ENCODE data around the gene SPATS2L.

DNA sequence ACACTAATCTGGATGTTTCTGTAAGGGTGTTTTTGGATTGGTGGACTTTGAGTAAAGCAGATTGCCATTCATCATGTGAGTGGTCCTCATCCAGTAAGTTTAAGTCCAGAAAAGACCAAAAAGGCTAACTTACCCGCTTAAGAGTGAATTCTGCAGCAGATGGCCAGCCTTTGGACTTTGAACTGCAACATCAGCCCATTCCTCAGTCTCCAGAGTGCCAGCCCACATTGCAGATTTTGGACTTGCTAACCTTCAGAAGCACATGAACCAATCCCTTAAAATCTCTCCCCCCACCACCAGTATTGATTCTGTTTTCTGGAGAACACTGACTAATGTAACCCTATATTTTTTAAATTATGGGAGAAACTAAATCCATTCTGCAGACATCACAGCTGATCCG, 30.0 kb upstream of the SPATS2L start:
- TF ChIP-seq, protein P1, sequence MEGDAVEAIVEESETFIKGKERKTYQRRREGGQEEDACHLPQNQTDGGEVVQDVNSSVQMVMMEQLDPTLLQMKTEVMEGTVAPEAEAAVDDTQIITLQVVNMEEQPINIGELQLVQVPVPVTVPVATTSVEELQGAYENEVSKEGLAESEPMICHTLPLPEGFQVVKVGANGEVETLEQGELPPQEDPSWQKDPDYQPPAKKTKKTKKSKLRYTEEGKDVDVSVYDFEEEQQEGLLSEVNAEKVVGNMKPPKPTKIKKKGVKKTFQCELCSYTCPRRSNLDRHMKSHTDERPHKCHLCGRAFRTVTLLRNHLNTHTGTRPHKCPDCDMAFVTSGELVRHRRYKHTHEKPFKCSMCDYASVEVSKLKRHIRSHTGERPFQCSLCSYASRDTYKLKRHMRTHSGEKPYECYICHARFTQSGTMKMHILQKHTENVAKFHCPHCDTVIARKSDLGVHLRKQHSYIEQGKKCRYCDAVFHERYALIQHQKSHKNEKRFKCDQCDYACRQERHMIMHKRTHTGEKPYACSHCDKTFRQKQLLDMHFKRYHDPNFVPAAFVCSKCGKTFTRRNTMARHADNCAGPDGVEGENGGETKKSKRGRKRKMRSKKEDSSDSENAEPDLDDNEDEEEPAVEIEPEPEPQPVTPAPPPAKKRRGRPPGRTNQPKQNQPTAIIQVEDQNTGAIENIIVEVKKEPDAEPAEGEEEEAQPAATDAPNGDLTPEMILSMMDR (IDR thresholded peaks at IDR 0.05), result no peak
- TF ChIP-seq POLR2A (IDR thresholded peaks at IDR 0.05), result no peak
